ENCODE data around the gene OLA1. TPM values are rescaled to one million over a fixed set of nuclear protein-coding genes. Genes with fewer than 3 reads are reported as not detected.

OLA1 gene
- total and polyA plus RNA-seq, 9 of the 15 experiments (the other 6 are each of a cell fraction or from before 2014, with no cell fraction given), result 208 to 353 (median 225) TPM

DNA sequence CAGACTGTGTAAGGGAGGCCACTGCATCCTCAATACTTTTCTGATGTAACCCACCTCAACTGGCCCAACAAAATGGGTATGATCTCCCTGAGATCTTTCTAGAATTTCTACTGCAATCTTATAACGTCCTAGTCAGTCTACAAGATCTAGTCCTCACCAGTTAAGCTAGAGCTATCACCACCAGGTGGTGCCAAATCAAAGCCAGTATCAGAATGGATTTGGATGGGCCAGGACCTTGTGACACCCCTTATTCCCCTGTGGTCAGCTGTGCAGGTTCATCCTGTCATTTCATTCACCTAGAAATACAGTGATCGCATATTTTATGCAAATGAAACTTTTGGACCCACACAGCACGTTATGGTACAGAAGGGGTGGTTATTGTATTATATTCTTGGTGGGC is 90.3 kb downstream of the OLA1 start:
- Histone ChIP-seq H3K4me1 (replicated peaks in 1 of 2; ENCODE audit: control insufficient read depth in 2 of 2, insufficient read depth in 2 of 2, low read length in 2 of 2) (peaks cover 6 to 18% of the 10 kb centered on the region in 2 experiments; a peak in 4 of 5 replicates), H3K36me3 (ENCODE audit: control insufficient read depth, insufficient read depth, low read length) (peaks cover 3% of the 10 kb centered on the region; the same call in 1 of the 3 replicates), H3K4me2 (ENCODE audit: insufficient read depth, low read length) (no peak overlapping the region), H3K27ac (ENCODE audit: extremely low read depth, low read depth, low read length) (no peak overlapping the region), H2AFZ (ENCODE audit: low read depth, low read length) (no peak overlapping the region), H3K27me3 (ENCODE audit: control insufficient read depth in 2 of 2, insufficient read depth in 2 of 2, low read length in 2 of 2) (no peaks in the 10 kb centered on the region), H3K9ac (ENCODE audit: insufficient read depth in 1 of 2, low read depth in 2 of 2, low read length in 2 of 2) (no peak overlapping the region), H3K79me2 (ENCODE audit: control insufficient read depth, insufficient read depth, low read length) (peaks cover 52% of the 10 kb centered on the region), H3K9me3 (replicated peaks; ENCODE audit: control insufficient read depth, insufficient read depth, low read depth, low read length) (no peaks in the 10 kb centered on the region), H4K20me1 (replicated peaks; ENCODE audit: control insufficient read depth, insufficient read depth, low read length) (no peaks in the 10 kb centered on the region), H3K4me3 (no peak overlapping the region), H3K9me1 (ENCODE audit: control insufficient read depth, insufficient read depth, low read length) (no peaks in the 10 kb centered on the region)
- peak; percentile 70 for FAIRE-seq
- ChIA-PET POLR2A (no interaction called here), CTCF (ENCODE audit: low intra/inter-chr PET ratio) (interaction anchor here (0.6 to 4.6 kb wide), 2 partner anchors 182 to 192 kb away, joined by 3 to 44 read pairs; no protein-coding TSS in a partner anchor)
- ATAC-seq, result peak; percentile 94
- peak; percentile 64 to 78 (median 68) for DNase-seq (ENCODE audit: extremely low read depth in 1 of 4, low spot score in 3 of 4)
- no TSS peak for BruUV-seq (replicated peaks)
- WGBS (ENCODE audit: insufficient coverage, low coverage, missing lambda C conversion rate), result 47% methylated on average over 3 of the region's 3 CpGs
- in situ Hi-C loops (cut with MboI) (loop anchor here (10.0 kb wide), 1 partner anchor 167 kb away; no protein-coding TSS in a partner anchor), intact Hi-C loops (cut with micrococcal nuclease) (loop anchor here (1.0 kb wide), 1 partner anchor 183 kb away; no protein-coding TSS in a partner anchor)
- TF ChIP-seq ZNF143 (CRISPR knock-in tag; IDR thresholded peaks at IDR 0.05), result no peak
- TF ChIP-seq, protein P1, sequence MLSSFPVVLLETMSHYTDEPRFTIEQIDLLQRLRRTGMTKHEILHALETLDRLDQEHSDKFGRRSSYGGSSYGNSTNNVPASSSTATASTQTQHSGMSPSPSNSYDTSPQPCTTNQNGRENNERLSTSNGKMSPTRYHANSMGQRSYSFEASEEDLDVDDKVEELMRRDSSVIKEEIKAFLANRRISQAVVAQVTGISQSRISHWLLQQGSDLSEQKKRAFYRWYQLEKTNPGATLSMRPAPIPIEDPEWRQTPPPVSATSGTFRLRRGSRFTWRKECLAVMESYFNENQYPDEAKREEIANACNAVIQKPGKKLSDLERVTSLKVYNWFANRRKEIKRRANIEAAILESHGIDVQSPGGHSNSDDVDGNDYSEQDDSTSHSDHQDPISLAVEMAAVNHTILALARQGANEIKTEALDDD (IDR thresholded peaks at IDR 0.05), result peak; percentile 90
- TF ChIP-seq, protein P2, sequence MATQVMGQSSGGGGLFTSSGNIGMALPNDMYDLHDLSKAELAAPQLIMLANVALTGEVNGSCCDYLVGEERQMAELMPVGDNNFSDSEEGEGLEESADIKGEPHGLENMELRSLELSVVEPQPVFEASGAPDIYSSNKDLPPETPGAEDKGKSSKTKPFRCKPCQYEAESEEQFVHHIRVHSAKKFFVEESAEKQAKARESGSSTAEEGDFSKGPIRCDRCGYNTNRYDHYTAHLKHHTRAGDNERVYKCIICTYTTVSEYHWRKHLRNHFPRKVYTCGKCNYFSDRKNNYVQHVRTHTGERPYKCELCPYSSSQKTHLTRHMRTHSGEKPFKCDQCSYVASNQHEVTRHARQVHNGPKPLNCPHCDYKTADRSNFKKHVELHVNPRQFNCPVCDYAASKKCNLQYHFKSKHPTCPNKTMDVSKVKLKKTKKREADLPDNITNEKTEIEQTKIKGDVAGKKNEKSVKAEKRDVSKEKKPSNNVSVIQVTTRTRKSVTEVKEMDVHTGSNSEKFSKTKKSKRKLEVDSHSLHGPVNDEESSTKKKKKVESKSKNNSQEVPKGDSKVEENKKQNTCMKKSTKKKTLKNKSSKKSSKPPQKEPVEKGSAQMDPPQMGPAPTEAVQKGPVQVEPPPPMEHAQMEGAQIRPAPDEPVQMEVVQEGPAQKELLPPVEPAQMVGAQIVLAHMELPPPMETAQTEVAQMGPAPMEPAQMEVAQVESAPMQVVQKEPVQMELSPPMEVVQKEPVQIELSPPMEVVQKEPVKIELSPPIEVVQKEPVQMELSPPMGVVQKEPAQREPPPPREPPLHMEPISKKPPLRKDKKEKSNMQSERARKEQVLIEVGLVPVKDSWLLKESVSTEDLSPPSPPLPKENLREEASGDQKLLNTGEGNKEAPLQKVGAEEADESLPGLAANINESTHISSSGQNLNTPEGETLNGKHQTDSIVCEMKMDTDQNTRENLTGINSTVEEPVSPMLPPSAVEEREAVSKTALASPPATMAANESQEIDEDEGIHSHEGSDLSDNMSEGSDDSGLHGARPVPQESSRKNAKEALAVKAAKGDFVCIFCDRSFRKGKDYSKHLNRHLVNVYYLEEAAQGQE (IDR thresholded peaks at IDR 0.05; ENCODE audit: borderline replicate concordance), result peak; percentile 76
- TF ChIP-seq, protein P2 (CRISPR knock-in tag; IDR thresholded peaks at IDR 0.05; ENCODE audit: low read depth), result no peak
- peak in 1 of 2 experiments; percentile 34; a peak in 1 of 4 replicates for TF ChIP-seq RCOR1 (IDR thresholded peaks at IDR 0.05; ENCODE audit: borderline replicate concordance in 1 of 2, low read depth in 2 of 2, low read length in 2 of 2)
- peak; percentile 56; the same call in 1 of the 2 replicates for TF ChIP-seq CC2D1A (IDR thresholded peaks at IDR 0.05)
- 0 out of 2 replicates have a peak, but pooled peaks have one; percentile 15 for TF ChIP-seq MAFK (IDR thresholded peaks at IDR 0.05; ENCODE audit: low read length)
- peak; percentile 54; the same call in 1 of the 2 replicates for TF ChIP-seq SMC3 (conservative IDR thresholded peaks at IDR 0.05; ENCODE audit: insufficient read depth, low read depth, low read length)
- TF ChIP-seq CTBP1 (IDR thresholded peaks at IDR 0.05; ENCODE audit: borderline replicate concordance), result peak; percentile 44; the same call in 1 of the 2 replicates
- no peak for TF ChIP-seq DACH1 (IDR thresholded peaks at IDR 0.05; ENCODE audit: partially characterized antibody)
- TF ChIP-seq, protein P3, sequence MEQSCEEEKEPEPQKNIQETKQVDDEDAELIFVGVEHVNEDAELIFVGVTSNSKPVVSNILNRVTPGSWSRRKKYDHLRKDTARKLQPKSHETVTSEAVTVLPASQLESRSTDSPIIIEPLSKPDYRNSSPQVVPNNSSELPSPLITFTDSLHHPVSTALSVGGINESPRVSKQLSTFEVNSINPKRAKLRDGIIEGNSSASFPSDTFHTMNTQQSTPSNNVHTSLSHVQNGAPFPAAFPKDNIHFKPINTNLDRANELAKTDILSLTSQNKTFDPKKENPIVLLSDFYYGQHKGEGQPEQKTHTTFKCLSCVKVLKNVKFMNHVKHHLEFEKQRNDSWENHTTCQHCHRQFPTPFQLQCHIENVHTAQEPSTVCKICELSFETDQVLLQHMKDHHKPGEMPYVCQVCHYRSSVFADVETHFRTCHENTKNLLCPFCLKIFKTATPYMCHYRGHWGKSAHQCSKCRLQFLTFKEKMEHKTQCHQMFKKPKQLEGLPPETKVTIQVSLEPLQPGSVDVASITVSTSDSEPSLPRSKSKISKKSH (CRISPR knock-in tag; IDR thresholded peaks at IDR 0.05), result no peak

All from K562 (cell line).